Measurements from ENCODE around the gene BLM. TPM values are rescaled to one million over a fixed set of nuclear protein-coding genes. Genes with fewer than 3 reads are reported as not detected.
A peak's percentile ranks its signal among the peaks of the same experiment; 100 is the strongest.

The BLM gene
- total and polyA plus RNA-seq, 2 of the 4 experiments (the other 2 are of a cell fraction): 2.5 to 6.5 TPM

DNA sequence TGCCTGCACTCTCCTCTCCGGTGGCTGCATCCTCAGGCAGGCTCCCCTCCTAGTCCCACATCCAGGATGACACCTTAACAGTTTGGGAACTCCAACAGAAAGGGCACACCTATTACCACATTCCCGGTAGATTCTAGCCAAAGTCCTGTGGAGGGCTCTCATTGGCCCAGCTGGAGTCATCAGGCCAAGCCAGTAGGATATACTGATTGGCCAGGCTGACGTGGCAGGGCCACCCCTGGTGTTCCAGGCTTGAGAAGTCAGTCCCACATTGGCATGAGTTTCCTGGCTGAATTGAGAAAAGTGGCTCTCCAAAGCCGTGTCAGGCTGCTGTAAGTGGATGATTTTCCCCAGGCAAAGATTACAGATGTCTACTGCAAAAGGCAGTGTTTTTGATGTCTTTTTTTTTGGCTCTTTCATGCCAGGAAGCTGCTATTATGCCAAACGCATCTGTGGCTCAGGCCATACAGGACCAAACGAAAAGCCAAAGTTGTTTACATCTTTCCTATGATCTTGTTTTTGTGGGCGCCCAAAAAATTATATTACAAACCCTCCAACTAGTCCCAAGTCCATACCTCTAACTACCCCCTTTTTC is 6.6 kb upstream of the BLM start:
- Histone ChIP-seq H3K4me2 (ENCODE audit: low read depth, low read length) (no peak overlapping the region), H3K23ac (ENCODE audit: low read depth, low read length) (no peak overlapping the region), H2BK5ac (ENCODE audit: low read depth, low read length, poor library complexity, severe bottlenecking) (no peak overlapping the region), H4K20me1 (ENCODE audit: insufficient read depth, low read length) (no peaks in the 10 kb centered on the region), H2AK9ac (replicated peaks; ENCODE audit: low read depth, low read length, poor library complexity) (no peak overlapping the region), H3K4me3 (ENCODE audit: insufficient read depth, low read depth, low read length) (no peak overlapping the region), H3K4ac (ENCODE audit: low read depth, low read length) (no peak overlapping the region), H3K18ac (ENCODE audit: low read depth, low read length) (no peak overlapping the region), H3K36me3 (ENCODE audit: control insufficient read depth, insufficient read depth, low read length) (no peaks in the 10 kb centered on the region), H4K91ac (ENCODE audit: insufficient read depth, low read depth, low read length) (no peak overlapping the region), H3K56ac (ENCODE audit: extremely low read depth, insufficient read depth, low read length) (no peak overlapping the region), H3K9me3 (ENCODE audit: control insufficient read depth, insufficient read depth, low read length) (no peaks in the 10 kb centered on the region), H3K14ac (replicated peaks; ENCODE audit: low read depth, low read length) (no peak overlapping the region), H3K27ac (ENCODE audit: insufficient read depth, low read length) (no peak overlapping the region), H3K9ac (ENCODE audit: low read depth, low read length) (no peak overlapping the region), H2BK15ac (ENCODE audit: low read depth, low read length) (no peak overlapping the region), H2AFZ (replicated peaks; ENCODE audit: low read length, poor library complexity) (peak overlapping the region; percentile 16), H2AK5ac (ENCODE audit: low read depth, low read length) (no peak overlapping the region), H2BK120ac (ENCODE audit: low read depth, low read length) (no peak overlapping the region), H3K9me1 (ENCODE audit: insufficient read depth, low read length) (no peaks in the 10 kb centered on the region), H3K4me1 (ENCODE audit: control insufficient read depth, insufficient read depth, low read length) (no peaks in the 10 kb centered on the region), H3K27me3 (ENCODE audit: control insufficient read depth, insufficient read depth, low read length) (no peaks in the 10 kb centered on the region), H4K8ac (ENCODE audit: low read depth in 2 of 2, low read length in 2 of 2) (no peak overlapping the region), H3K79me1 (ENCODE audit: low read depth in 1 of 2, low read length in 2 of 2) (no peaks in the 10 kb centered on the region), H2BK20ac (ENCODE audit: low read depth, low read length) (no peak overlapping the region), H4K5ac (ENCODE audit: low read depth, low read length) (no peak overlapping the region)
- POLR2A ChIA-PET (ENCODE audit: unreplicated experiment): no interaction called here
- BruUV-seq (replicated peaks): no TSS peak
- TF ChIP-seq MAZ (IDR thresholded peaks at IDR 0.05; ENCODE audit: borderline replicate concordance, low read depth, low read length) (no peak), POLR2A (IDR thresholded peaks at IDR 0.05; ENCODE audit: low read depth, low read length) (no peak), RAD21 (IDR thresholded peaks at IDR 0.05; ENCODE audit: low read length) (no peak), MAFK (IDR thresholded peaks at IDR 0.05; ENCODE audit: low read depth, low read length) (no peak), SMC3 (IDR thresholded peaks at IDR 0.05; ENCODE audit: low read depth, low read length) (no peak), NFE2L2 (IDR thresholded peaks at IDR 0.05; ENCODE audit: low read depth, low read length) (no peak), FOS (IDR thresholded peaks at IDR 0.05; ENCODE audit: low read depth, low read length) (no peak), CHD1 (IDR thresholded peaks at IDR 0.05; ENCODE audit: low read depth, low read length) (no peak), RFX5 (IDR thresholded peaks at IDR 0.05; ENCODE audit: low read depth, low read length) (no peak), RCOR1 (IDR thresholded peaks at IDR 0.05; ENCODE audit: insufficient replicate concordance, low read length) (no peak), BHLHE40 (IDR thresholded peaks at IDR 0.05; ENCODE audit: low read depth, low read length) (no peak), CEBPB (IDR thresholded peaks at IDR 0.05; ENCODE audit: low read depth, low read length) (no peak), MXI1 (IDR thresholded peaks at IDR 0.05; ENCODE audit: borderline replicate concordance, low read depth, low read length) (no peak)
- TF ChIP-seq, protein P1, sequence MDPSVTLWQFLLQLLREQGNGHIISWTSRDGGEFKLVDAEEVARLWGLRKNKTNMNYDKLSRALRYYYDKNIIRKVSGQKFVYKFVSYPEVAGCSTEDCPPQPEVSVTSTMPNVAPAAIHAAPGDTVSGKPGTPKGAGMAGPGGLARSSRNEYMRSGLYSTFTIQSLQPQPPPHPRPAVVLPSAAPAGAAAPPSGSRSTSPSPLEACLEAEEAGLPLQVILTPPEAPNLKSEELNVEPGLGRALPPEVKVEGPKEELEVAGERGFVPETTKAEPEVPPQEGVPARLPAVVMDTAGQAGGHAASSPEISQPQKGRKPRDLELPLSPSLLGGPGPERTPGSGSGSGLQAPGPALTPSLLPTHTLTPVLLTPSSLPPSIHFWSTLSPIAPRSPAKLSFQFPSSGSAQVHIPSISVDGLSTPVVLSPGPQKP (IDR thresholded peaks at IDR 0.05; ENCODE audit: borderline replicate concordance, low read depth, low read length): no peak
- TF ChIP-seq, protein P2, sequence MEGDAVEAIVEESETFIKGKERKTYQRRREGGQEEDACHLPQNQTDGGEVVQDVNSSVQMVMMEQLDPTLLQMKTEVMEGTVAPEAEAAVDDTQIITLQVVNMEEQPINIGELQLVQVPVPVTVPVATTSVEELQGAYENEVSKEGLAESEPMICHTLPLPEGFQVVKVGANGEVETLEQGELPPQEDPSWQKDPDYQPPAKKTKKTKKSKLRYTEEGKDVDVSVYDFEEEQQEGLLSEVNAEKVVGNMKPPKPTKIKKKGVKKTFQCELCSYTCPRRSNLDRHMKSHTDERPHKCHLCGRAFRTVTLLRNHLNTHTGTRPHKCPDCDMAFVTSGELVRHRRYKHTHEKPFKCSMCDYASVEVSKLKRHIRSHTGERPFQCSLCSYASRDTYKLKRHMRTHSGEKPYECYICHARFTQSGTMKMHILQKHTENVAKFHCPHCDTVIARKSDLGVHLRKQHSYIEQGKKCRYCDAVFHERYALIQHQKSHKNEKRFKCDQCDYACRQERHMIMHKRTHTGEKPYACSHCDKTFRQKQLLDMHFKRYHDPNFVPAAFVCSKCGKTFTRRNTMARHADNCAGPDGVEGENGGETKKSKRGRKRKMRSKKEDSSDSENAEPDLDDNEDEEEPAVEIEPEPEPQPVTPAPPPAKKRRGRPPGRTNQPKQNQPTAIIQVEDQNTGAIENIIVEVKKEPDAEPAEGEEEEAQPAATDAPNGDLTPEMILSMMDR (conservative IDR thresholded peaks at IDR 0.05; ENCODE audit: low read depth, low read length): no peak
- TF ChIP-seq, protein P3, sequence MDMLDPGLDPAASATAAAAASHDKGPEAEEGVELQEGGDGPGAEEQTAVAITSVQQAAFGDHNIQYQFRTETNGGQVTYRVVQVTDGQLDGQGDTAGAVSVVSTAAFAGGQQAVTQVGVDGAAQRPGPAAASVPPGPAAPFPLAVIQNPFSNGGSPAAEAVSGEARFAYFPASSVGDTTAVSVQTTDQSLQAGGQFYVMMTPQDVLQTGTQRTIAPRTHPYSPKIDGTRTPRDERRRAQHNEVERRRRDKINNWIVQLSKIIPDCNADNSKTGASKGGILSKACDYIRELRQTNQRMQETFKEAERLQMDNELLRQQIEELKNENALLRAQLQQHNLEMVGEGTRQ (IDR thresholded peaks at IDR 0.05; ENCODE audit: low read depth, low read length): no peak
- CTCF ChIA-PET: no interaction called here
- ATAC-seq (ENCODE audit: low read depth): no peak
- no peak for DNase-seq
- in situ Hi-C loops (cut with MboI; ENCODE audit: low sequenced_read_pairs): no loop called here
- 72% methylated on average over 5 of the region's 7 CpGs; no CpG with 5 or more reads in 1 of the 2 experiments for WGBS, 2 experiments (ENCODE audit: extremely low coverage in 2 of 2, insufficient read length in 1 of 2)
- dilution Hi-C loops (cut with HindIII; ENCODE audit: low sequenced_read_pairs, unreplicated experiment): no loop called here
- intact Hi-C loops (cut with micrococcal nuclease): no loop called here
